Naive thymus-derived CD8-positive, alpha-beta T cell (primary cell): Measurements from ENCODE around the gene OSBPL6. TPM values are rescaled to one million over a fixed set of nuclear protein-coding genes. Genes with fewer than 3 reads are reported as not detected.

ENCODE experiments used
- ATAC-seq, 2 donors: fragments of 150-1000 bp; cut with Tn5 transposase in 1 of 2; sonication (Bioruptor Pico), chemical (Tn5 transposase) in 1 of 2; 1 replicate in 1 of 2; 2 replicates in 1 of 2; pipeline ENCODE4 v1.10.0; 2021; ENCODE audit warnings: mild to moderate bottlenecking in 2 of 2, moderate library complexity in 2 of 2
- POLR2A ChIA-PET: fragments of 350-600 bp; sonication (Branson Sonifier 250); formaldehyde crosslinking; loops from one replicate; lab custom pipeline; 2021; ENCODE audit warnings: antibody characterized with exemption; lab: Charles Lee
- DNase-seq, 10 donors: peaks; one replicate each; pipeline versions ENCODE4 v3.0.0 to v3.0.0-alpha.2; 2020 to 2022
- H3K27ac Mint-ChIP-seq, 10 donors: one replicate each; pipeline ENCODE4 v1.8.0; 2020 to 2022; ENCODE audit warnings: mild to moderate bottlenecking in 10 of 10, mixed read lengths in 10 of 10, moderate library complexity in 4 of 10, inconsistent platforms in 1 of 10
- H3K27me3 Mint-ChIP-seq, 5 donors: one replicate each; pipeline ENCODE4 v1.8.0; 2021 to 2022; ENCODE audit warnings: mixed read lengths in 5 of 5
- H3K36me3 Mint-ChIP-seq, 3 donors: one replicate each; pipeline ENCODE4 v1.8.0; 2020 to 2022; ENCODE audit warnings: mixed read lengths in 3 of 3, mild to moderate bottlenecking in 2 of 3, inconsistent platforms in 1 of 3
- H3K4me1 Mint-ChIP-seq, 4 donors: one replicate each; pipeline ENCODE4 v1.8.0; 2021 to 2022; ENCODE audit warnings: mixed read lengths in 4 of 4
- H3K4me3 Mint-ChIP-seq, 10 donors: one replicate each; pipeline ENCODE4 v1.8.0; 2020 to 2022; ENCODE audit warnings: mild to moderate bottlenecking in 10 of 10, mixed read lengths in 10 of 10, moderate library complexity in 6 of 10, inconsistent platforms in 1 of 10
- H3K9me3 Mint-ChIP-seq, 9 donors: one replicate each; pipeline ENCODE4 v1.8.0; 2020 to 2022; ENCODE audit warnings: mixed read lengths in 9 of 9, mild to moderate bottlenecking in 3 of 9, inconsistent platforms in 1 of 9, moderate library complexity in 1 of 9
- polyA plus RNA-seq, 3 donors: library from polyadenylated mRNA; unstranded; fragments of 300-500 nt; fragmentation: Illumina TruSeq; gene quantifications; one replicate each; pipeline ENCODE4 v1.2.3, GENCODE V29; 2021
- total RNA-seq, 8 experiments: library from RNA in 2 of 8; stranded (reverse) in 2 of 8; gene quantifications; one replicate each; pipeline ENCODE4 v1.2.3 and lab custom pipeline; 2021 to 2026

The OSBPL6 gene
- total and polyA plus RNA-seq, 5 experiments from 2014 or later: 0.16 to 0.67 TPM; not detected in 3

DNA sequence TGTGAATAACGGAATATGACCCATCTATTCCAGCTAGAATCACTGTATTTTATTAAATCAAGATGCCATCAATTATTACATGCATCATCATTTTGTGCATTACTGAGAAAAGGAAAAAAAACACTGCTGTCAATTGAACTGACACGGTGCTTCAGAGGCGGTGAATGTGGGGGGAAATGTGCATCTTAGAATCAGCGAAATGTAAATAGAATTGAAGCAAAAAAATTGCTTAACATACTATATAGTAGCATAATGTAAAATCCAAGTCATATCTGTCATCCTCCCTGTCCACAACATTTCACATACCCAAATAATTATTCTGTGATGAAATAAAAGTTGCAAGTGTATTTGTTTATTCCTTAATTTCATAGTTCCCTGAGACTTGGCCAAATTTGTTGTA lies 172.1 kb downstream of the OSBPL6 start:
- Mint-ChIP-seq H3K4me3 (no peak overlapping the region), H3K4me1 (no peaks in the 10 kb centered on the region), H3K27ac (no peak overlapping the region), H3K36me3 (no peaks in the 10 kb centered on the region), H3K27me3 (peaks cover 0 to 25% (median 8%) of the 10 kb centered on the region in 5 donors), H3K9me3 (no peaks in the 10 kb centered on the region)
- POLR2A ChIA-PET: no interaction called here
- no peak for DNase-seq
- ATAC-seq: no peak

DNA sequence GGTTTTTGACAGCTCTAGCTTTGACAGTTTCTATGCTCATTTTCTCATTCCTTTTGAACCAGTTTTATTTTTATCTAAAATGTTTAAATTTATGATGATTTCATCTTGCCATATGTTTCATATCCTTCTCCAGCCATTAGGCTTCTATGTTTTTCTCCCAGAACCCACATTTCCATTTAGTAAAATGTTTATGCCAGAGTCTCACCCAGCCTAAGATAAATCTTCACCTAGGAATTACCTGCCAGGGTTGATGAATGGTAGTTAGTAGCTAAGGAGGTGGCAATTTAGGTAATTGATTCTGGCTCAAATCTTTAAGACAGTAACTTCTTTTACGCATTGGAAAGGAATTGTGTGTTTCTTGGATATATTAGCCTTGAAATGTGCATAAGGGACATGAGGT lies 173.0 kb downstream of the OSBPL6 start:
- POLR2A ChIA-PET: no interaction called here
- peaks cover 0 to 24% (median 8%) of the 10 kb centered on the region in 5 donors for H3K27me3 Mint-ChIP-seq
- no peaks in the 10 kb centered on the region for H3K36me3 Mint-ChIP-seq
- H3K4me1 Mint-ChIP-seq: no peaks in the 10 kb centered on the region
- no peak overlapping the region for H3K27ac Mint-ChIP-seq
- no peaks in the 10 kb centered on the region for H3K9me3 Mint-ChIP-seq
- ATAC-seq: no peak
- no peak overlapping the region for H3K4me3 Mint-ChIP-seq
- DNase-seq: no peak

DNA sequence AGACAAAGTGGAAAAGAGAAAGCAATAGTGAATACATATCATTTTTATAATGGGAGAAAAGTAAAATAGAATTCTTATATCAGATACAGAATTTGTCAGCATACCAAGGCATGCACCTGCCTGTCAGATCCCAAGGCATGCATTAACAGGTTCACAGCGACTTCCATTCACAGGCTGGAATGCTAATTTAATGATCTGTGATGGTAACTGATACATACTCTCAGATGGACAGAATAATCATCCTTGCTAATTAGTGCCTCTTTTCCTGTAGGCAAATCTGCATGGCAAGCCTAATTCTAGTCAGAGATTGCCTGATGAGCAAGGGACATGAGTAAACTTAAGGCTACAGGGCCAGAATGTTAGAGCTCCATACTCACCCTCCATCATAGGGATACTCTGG lies 180.6 kb downstream of the OSBPL6 start:
- DNase-seq: no peak
- ATAC-seq: no peak
- Mint-ChIP-seq H3K27me3 (peaks cover 17 to 34% (median 22%) of the 10 kb centered on the region in 5 donors), H3K4me3 (no peak overlapping the region), H3K27ac (no peak overlapping the region), H3K9me3 (peaks cover 0 to 2% (median 0%) of the 10 kb centered on the region in 9 donors), H3K36me3 (no peaks in the 10 kb centered on the region), H3K4me1 (no peaks in the 10 kb centered on the region)
- POLR2A ChIA-PET: no interaction called here

DNA sequence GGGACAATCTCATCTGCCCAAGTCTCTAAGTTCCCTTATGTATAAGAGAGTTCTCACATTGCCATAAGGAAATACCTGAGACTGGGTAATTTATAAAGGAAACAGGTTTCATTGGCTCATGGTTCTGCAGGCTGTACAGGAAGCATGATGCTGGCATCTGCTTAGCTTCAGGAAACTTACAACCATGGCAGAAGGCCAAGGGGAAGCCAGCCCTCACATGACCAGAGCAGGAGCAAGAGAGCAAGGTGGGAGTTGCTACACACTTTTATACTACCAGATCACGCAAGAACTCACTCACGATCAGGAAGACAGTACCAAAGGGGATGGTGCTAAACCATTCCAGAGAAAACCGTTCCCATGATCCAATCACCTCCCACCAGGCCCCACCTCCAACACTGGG lies 182.7 kb downstream of the OSBPL6 start:
- H3K4me3 Mint-ChIP-seq: no peak overlapping the region
- ATAC-seq (no peak), DNase-seq (no peak)
- POLR2A ChIA-PET: no interaction called here
- H3K9me3 Mint-ChIP-seq: peaks cover 0 to 2% (median 0%) of the 10 kb centered on the region in 9 donors
- H3K36me3 Mint-ChIP-seq: no peaks in the 10 kb centered on the region
- no peaks in the 10 kb centered on the region for H3K4me1 Mint-ChIP-seq
- peaks cover 17 to 34% (median 22%) of the 10 kb centered on the region in 5 donors for H3K27me3 Mint-ChIP-seq
- no peak overlapping the region for H3K27ac Mint-ChIP-seq

DNA sequence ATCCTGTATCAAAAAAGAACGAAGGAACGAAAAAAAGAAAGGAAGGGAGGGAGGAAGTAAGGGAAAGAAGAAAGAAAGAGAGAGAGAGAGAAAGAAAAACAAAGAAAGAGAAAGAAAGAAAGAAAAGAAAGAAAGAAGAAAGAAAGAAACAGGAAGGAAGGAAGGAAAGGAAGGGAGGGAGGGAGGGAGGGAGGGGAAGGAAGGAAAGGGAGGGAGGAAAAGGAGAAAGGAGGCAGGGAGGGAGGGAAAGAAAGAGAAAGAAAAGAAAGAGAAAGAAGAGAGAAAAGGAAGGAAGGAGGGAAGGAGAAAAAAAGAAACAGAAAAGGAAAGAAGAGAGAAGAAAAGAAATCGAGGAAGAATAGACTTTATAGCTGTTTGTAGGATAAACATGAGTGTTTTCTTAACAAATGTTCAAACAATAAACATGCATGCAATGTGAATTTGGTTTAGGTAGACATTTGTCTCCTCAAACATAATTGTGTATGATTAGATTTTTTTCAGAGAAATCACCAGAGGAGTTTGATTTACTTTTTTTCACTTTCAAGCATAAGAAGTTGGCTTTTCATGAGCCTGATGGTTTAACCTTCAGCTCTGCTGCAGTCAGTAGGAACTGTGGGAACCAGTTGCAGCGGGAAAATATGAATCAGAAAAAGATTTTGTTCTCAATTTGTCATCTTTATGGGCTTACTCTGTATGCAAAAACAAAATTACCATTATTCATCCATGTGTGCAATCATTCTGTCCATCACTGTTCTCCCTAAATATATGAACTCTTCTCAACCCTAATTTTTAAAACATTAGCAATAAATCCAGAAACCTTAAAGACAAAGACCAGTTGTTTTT lies 185.1 kb downstream of the OSBPL6 start:
- POLR2A ChIA-PET: no interaction called here
- no peaks in the 10 kb centered on the region for H3K36me3 Mint-ChIP-seq
- peaks cover 0 to 2% (median 0%) of the 10 kb centered on the region in 9 donors for H3K9me3 Mint-ChIP-seq
- DNase-seq (no peak), ATAC-seq (no peak)
- no peak overlapping the region for H3K4me3 Mint-ChIP-seq
- H3K27me3 Mint-ChIP-seq: peaks cover 12 to 27% (median 20%) of the 10 kb centered on the region in 5 donors
- H3K27ac Mint-ChIP-seq: no peak overlapping the region
- no peaks in the 10 kb centered on the region for H3K4me1 Mint-ChIP-seq

DNA sequence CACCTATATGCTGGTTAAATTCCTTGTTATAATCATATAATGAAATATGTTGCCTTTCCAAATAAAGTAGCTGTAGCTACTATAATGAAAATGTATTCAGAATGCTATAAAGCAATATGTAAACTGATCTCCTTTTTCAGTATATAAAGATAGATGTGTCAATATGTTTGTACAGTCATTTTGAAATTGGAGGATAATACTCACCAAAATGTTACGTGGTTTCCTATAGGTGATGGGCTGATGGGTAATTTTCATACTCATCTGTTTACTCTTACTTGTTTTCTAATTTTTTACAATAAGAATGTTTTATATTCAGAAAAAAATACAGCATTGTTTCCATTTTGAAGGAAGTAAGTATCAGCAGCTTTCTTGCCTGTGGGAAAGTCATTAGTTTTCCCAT lies 186.5 kb downstream of the OSBPL6 start:
- Mint-ChIP-seq H3K27me3 (peaks cover 7 to 19% (median 13%) of the 10 kb centered on the region in 5 donors), H3K9me3 (peaks cover 0 to 2% (median 0%) of the 10 kb centered on the region in 9 donors), H3K27ac (no peak overlapping the region), H3K4me1 (no peaks in the 10 kb centered on the region), H3K36me3 (no peaks in the 10 kb centered on the region), H3K4me3 (no peak overlapping the region)
- DNase-seq (no peak), ATAC-seq (no peak)
- POLR2A ChIA-PET: no interaction called here

DNA sequence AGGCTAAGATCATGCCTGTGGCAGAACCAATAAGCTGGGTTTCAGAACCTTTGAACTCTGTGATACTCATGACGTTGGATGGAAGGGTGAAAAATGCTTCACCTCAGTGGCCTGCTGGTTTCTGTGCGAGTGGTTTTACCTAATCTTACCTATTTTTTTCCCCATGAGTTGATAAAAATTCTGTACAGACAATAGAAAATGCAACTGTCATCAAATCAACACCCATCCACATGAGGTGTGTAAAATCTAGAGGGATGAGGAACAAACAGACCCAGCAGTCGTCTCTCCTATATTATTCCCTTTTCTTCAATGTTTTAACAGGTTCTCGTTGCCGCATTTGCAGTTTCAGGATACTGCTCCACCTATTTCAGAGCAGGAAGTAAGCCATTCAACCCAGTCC lies 189.4 kb downstream of the OSBPL6 start:
- DNase-seq (no peak), ATAC-seq (no peak)
- Mint-ChIP-seq H3K27ac (no peak overlapping the region), H3K4me3 (no peak overlapping the region), H3K36me3 (no peaks in the 10 kb centered on the region), H3K9me3 (no peaks in the 10 kb centered on the region), H3K4me1 (peaks cover 0 to 6% (median 1%) of the 10 kb centered on the region in 4 donors), H3K27me3 (peaks cover 0 to 10% (median 7%) of the 10 kb centered on the region in 5 donors)
- POLR2A ChIA-PET: no interaction called here

DNA sequence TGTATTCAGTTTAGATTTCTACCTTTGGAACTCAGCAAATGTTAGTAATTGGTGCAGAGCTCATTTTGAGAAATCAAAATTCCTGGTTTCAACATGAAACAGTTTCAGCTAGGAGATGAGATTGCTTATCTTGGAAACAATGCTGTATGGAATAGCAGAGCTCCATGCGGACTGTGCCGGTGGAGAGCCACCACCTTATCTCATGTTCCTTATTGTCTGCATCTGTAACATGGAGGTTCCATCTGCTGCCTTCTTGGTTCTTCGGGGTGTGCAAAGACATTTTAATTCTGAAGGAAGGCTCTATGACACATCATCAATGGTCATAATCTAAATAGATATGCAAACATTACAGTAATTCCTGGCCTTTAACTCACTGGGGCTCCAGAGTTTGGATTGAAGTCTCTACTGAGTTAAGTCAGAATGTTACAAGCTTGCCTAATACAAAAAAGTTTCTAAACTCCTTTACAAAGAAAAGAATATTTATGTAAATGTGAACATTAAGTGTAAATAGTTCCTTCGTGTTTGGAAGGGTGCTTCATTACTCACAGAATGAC lies 191.4 kb downstream of the OSBPL6 start:
- H3K27ac Mint-ChIP-seq: no peak overlapping the region
- H3K4me1 Mint-ChIP-seq: peaks cover 0 to 6% (median 1%) of the 10 kb centered on the region in 4 donors
- no peaks in the 10 kb centered on the region for H3K9me3 Mint-ChIP-seq
- POLR2A ChIA-PET: no interaction called here
- DNase-seq (no peak), ATAC-seq (no peak)
- no peaks in the 10 kb centered on the region for H3K36me3 Mint-ChIP-seq
- peaks cover 0 to 8% (median 6%) of the 10 kb centered on the region in 5 donors for H3K27me3 Mint-ChIP-seq
- no peak overlapping the region for H3K4me3 Mint-ChIP-seq

DNA sequence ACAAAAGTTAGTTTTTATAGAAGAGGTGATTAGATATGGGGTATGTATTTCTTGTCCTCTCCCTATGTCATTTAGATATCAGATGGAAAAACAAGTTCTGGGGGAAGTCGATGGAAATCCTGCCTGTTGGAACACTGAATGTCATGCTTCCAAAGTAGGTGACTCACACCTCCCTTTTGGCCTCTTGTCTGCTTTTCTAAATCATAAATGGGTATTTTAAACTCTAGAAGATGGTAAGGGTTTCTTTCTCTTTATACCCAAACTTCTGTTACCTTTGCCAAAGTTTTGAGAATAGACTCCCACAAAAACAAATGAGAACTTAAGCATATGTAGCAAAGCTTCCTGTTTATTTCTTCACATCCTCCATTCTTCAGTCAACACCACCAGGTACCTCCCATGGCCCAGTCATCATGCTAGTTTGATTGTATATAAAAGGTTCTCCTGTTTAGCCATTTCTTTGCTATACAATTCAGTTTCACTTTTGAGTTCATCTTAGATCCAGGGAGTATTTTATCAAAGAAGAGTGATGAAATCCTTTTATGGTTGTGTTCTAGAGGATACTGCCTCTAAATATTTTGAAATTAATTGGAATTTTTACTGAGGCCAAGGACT lies 192.8 kb downstream of the OSBPL6 start:
- Mint-ChIP-seq H3K9me3 (no peaks in the 10 kb centered on the region), H3K4me3 (no peak overlapping the region), H3K4me1 (peaks cover 0 to 6% (median 1%) of the 10 kb centered on the region in 4 donors), H3K36me3 (no peaks in the 10 kb centered on the region), H3K27ac (peak overlapping the region in 1 of 10 donors; percentile 20), H3K27me3 (peaks cover 0 to 8% (median 4%) of the 10 kb centered on the region in 5 donors)
- no peak for DNase-seq
- ATAC-seq: no peak
- POLR2A ChIA-PET: no interaction called here

DNA sequence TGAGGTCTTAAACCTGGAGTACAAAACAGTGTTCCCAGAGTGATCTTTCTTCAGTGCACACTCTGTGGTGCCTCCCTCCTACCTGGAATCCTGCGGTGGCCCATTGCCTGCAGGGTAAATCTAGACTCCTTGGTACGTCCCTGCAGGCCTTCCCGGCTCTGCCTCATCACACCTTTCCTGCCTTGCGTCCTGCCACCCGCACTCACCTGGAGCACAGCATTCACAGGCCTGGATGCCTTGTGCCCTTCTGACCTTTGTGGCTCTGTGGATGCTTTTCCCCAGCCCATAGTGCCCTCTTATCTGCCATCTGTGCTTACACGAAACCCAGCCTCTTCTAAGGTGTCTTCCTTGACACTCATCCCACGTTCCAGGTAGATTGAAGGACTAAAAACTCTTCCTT lies 194.0 kb downstream of the OSBPL6 start:
- Mint-ChIP-seq H3K36me3 (no peaks in the 10 kb centered on the region), H3K27me3 (peaks cover 0 to 8% (median 4%) of the 10 kb centered on the region in 5 donors), H3K27ac (no peak overlapping the region), H3K4me1 (peaks cover 0 to 6% (median 1%) of the 10 kb centered on the region in 4 donors), H3K9me3 (no peaks in the 10 kb centered on the region), H3K4me3 (no peak overlapping the region)
- ATAC-seq (no peak), DNase-seq (no peak)
- POLR2A ChIA-PET: no interaction called here

DNA sequence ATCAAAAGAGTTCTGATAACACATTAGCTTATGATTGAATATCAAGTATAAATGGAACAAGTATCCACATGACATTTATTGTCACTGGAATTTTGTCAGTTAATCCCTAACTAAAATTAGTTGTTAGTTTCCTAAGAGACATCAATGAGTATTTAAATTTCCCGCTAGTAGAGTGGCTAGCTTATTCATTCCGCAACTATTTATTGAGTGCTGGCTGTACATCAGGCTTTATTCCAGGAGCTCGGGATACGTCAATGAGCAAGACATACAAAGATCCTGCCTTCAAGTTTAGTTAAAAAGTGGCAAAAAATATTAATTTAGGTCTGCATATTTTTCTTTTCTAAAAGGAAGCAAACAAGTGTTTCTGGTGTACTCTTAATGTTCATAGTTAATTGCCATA lies 197.4 kb downstream of the OSBPL6 start:
- Mint-ChIP-seq H3K27me3 (peaks cover 0 to 4% (median 3%) of the 10 kb centered on the region in 5 donors), H3K4me1 (peaks cover 0 to 6% (median 1%) of the 10 kb centered on the region in 4 donors), H3K9me3 (no peaks in the 10 kb centered on the region), H3K36me3 (no peaks in the 10 kb centered on the region), H3K4me3 (no peak overlapping the region), H3K27ac (no peak overlapping the region)
- POLR2A ChIA-PET: no interaction called here
- DNase-seq: no peak
- no peak for ATAC-seq

DNA sequence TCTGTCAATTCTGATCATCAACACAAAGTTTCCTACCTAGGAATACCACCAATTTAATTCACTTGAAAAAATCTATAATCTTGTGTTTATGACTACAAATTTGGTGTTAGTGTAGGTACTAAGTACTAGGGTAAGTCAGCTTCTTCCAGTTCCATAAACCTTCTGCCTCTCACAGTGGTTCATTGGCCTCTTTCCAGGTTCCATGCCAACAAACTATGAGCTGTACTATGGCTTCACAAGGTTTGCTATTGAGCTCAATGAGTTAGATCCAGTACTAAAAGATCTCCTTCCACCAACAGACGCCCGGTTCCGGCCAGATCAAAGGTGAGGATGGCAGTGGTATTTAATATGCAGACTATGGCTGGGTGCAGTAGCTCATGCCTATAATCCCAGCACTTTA lies 197.9 kb downstream of the OSBPL6 start:
- peaks cover 0 to 4% (median 3%) of the 10 kb centered on the region in 5 donors for H3K27me3 Mint-ChIP-seq
- POLR2A ChIA-PET: no interaction called here
- ATAC-seq: no peak
- H3K4me1 Mint-ChIP-seq: peaks cover 0 to 3% (median 1%) of the 10 kb centered on the region in 4 donors
- no peak overlapping the region for H3K27ac Mint-ChIP-seq
- no peaks in the 10 kb centered on the region for H3K36me3 Mint-ChIP-seq
- no peak overlapping the region for H3K4me3 Mint-ChIP-seq
- no peak for DNase-seq
- H3K9me3 Mint-ChIP-seq: no peaks in the 10 kb centered on the region

DNA sequence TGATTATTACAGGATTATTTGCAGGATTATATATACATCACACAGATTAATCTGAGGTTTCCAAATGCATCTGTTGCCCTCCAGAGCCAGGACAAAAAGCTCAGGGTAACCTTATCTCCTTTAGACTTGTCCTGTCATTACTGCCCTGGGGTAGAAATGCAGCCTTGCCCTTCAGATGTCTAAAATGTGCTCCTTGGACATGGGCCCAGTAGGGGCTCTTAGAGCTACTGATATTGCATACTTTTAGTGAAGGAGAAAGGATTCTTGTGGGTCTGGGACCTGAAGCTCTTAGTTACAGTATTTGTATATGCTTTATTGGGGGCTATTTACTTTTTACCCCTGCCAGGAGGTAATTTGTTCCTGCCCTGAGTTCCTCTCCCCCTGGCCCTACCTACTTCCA lies 200.5 kb downstream of the OSBPL6 start:
- H3K9me3 Mint-ChIP-seq: no peaks in the 10 kb centered on the region
- no peak overlapping the region for H3K27ac Mint-ChIP-seq
- no peaks in the 10 kb centered on the region for H3K36me3 Mint-ChIP-seq
- H3K27me3 Mint-ChIP-seq: peaks cover 0 to 3% (median 0%) of the 10 kb centered on the region in 5 donors
- POLR2A ChIA-PET: interaction anchor here (0.6 kb wide), 1 partner anchor 40 kb away, joined by 3 read pairs; no protein-coding TSS in a partner anchor
- no peak overlapping the region for H3K4me3 Mint-ChIP-seq
- DNase-seq: no peak
- peaks cover 0 to 2% (median 0%) of the 10 kb centered on the region in 4 donors for H3K4me1 Mint-ChIP-seq
- no peak for ATAC-seq
